Natural killer cell (primary cell): ENCODE data around the gene GCKR. TPM values are rescaled to one million over a fixed set of nuclear protein-coding genes. Genes with fewer than 3 reads are reported as not detected.
A peak's percentile ranks its signal among the peaks of the same experiment; 100 is the strongest.

ENCODE experiments used
- ATAC-seq, 3 donors: fragments of 150-1000 bp in 2 of 3; fragments of 200-7000 bp in 1 of 3; cut with Tn5 transposase; 1 replicate in 1 of 3; 2 replicates in 2 of 3; pipeline ENCODE4 v1.10.0; 2021; ENCODE audit warnings: mild to moderate bottlenecking in 2 of 3, moderate library complexity in 2 of 3
- DNase-seq, 2 donors: peaks; one replicate each; pipeline versions ENCODE4 v3.0.0 to v3.0.0-alpha.2; 2013 to 2021; ENCODE audit warnings: mixed read lengths in 1 of 2
- H3K27ac ChIP-seq: one replicate; pipeline ENCODE4 v1.5.1; 2013; ENCODE audit warnings: mild to moderate bottlenecking, low read length
- H3K27me3 ChIP-seq: one replicate; pipeline ENCODE4 v1.6.1; 2013; ENCODE audit warnings: low read length; ENCODE audit not compliant: control insufficient read depth, insufficient read depth
- H3K36me3 ChIP-seq: one replicate; pipeline ENCODE4 v1.6.1; 2013; ENCODE audit warnings: low read length; ENCODE audit not compliant: control insufficient read depth, insufficient read depth
- H3K4me1 ChIP-seq: one replicate; pipeline ENCODE4 v1.6.1; 2013; ENCODE audit warnings: low read length; ENCODE audit not compliant: control insufficient read depth, insufficient read depth
- H3K4me3 ChIP-seq: one replicate; pipeline ENCODE4 v1.5.1; 2013; ENCODE audit warnings: low read length
- H3K9me3 ChIP-seq: one replicate; pipeline ENCODE4 v1.6.1; 2013; ENCODE audit warnings: low read length; ENCODE audit not compliant: control insufficient read depth, insufficient read depth
- H3K27ac Mint-ChIP-seq, 2 donors: one replicate each; pipeline ENCODE4 v1.8.0; 2022; ENCODE audit warnings: mild to moderate bottlenecking in 2 of 2, mixed read lengths in 2 of 2, moderate library complexity in 1 of 2
- H3K27me3 Mint-ChIP-seq, 2 donors: one replicate each; pipeline ENCODE4 v1.8.0; 2022; ENCODE audit warnings: low read depth in 2 of 2, mixed read lengths in 2 of 2
- H3K36me3 Mint-ChIP-seq: one replicate; pipeline ENCODE4 v1.8.0; 2022; ENCODE audit warnings: mixed read lengths
- H3K4me1 Mint-ChIP-seq, 2 donors: one replicate each; pipeline ENCODE4 v1.8.0; 2022; ENCODE audit warnings: mixed read lengths in 2 of 2
- H3K4me3 Mint-ChIP-seq: one replicate; pipeline ENCODE4 v1.8.0; 2022; ENCODE audit warnings: mild to moderate bottlenecking, moderate library complexity, mixed read lengths
- H3K9me3 Mint-ChIP-seq, 2 donors: one replicate each; pipeline ENCODE4 v1.8.0; 2022; ENCODE audit warnings: mixed read lengths in 2 of 2
- WGBS: methylation state at CpG from one replicate; pipeline ENCODE4 v1.1.7; 2013; ENCODE audit warnings: missing lambda C conversion rate; ENCODE audit not compliant: insufficient coverage; 5-methylcytosine and 5-hydroxymethylcytosine counted together
- intact Hi-C: fragments of 100-400 bp; cut with micrococcal nuclease; formaldehyde crosslinking; loops from one replicate; pipeline ENCODE4 v1.14.2; 2022
- total RNA-seq, 4 donors: library from RNA; stranded (reverse); fragments of 120-200 nt in 1 of 4; gene quantifications; one replicate each; pipeline versions ENCODE4 v1.2.3 to v1.2.4, GENCODE V29; 2013 to 2022
- TF ChIP-seq, protein P1 (sequence below): fragments of 200-600 bp; IDR thresholded peaks from one replicate; pipeline ENCODE4 v1.8.0; 2022; ENCODE audit warnings: antibody characterized with exemption

Gene GCKR
- not detected for total RNA-seq
- total RNA-seq (2013) = not detected

DNA sequence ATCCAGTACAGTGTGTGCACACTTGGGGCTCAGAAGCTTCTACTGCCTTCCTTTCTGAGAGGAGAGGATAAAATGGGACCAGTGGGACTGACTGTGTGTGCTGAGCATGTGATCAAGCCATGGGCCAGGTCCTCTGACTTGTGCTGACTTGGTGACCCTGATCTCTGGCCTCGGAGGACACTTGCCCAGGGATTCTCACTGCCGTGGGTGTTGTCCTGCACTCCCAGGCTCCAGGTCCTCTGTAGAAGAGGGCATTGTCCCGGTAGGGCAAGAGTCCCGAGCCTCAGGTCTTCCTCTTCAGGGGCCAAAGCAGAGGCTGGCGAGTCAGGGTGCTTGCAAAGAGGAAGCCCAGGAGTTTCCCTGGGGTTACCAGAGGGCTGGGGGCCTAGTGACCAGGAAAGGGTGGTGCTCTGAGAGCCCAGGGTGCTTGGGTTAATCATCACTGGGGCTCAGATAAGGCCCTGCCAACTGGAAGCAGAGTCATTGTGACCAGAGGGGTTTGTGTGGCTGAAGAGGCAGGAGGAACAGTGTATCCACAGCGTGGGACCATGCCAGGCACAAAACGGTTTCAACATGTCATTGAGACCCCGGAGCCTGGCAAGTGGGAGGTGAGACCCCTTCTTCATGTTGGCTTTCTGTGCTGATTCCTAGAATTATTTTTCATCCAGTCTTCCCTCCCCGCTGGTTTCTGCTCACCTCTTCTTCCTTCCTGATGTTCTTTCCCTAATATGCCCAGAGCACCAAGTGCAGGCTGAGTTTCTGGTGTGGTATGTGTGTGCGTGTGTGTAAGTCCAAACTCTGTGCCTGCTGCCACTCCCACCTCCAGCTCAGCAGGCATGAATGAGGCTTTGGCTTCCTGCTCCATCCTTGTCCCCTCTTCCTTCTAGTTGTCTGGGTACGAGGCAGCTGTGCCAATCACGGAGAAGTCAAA, at the start of gene GCKR:
Gene GCKR, plus strand, starts transcription at position 483 of the 931 bp plus-strand sequence. Its CDS starts 66 bp downstream, at position 549.
- no peak for DNase-seq
- TF ChIP-seq, protein P1, sequence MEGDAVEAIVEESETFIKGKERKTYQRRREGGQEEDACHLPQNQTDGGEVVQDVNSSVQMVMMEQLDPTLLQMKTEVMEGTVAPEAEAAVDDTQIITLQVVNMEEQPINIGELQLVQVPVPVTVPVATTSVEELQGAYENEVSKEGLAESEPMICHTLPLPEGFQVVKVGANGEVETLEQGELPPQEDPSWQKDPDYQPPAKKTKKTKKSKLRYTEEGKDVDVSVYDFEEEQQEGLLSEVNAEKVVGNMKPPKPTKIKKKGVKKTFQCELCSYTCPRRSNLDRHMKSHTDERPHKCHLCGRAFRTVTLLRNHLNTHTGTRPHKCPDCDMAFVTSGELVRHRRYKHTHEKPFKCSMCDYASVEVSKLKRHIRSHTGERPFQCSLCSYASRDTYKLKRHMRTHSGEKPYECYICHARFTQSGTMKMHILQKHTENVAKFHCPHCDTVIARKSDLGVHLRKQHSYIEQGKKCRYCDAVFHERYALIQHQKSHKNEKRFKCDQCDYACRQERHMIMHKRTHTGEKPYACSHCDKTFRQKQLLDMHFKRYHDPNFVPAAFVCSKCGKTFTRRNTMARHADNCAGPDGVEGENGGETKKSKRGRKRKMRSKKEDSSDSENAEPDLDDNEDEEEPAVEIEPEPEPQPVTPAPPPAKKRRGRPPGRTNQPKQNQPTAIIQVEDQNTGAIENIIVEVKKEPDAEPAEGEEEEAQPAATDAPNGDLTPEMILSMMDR = no peak
- H3K4me3 ChIP-seq = no peak within 1 kb of the TSS
- peak in 1 of 3 donors; percentile 24 for ATAC-seq
- H3K4me1 Mint-ChIP-seq = peaks cover 7 to 9% of the 10 kb centered on the region in 2 donors
- no peaks in the 10 kb centered on the region for H3K36me3 Mint-ChIP-seq
- H3K36me3 ChIP-seq = no peaks in the 10 kb centered on the region
- H3K27ac Mint-ChIP-seq = peak within 1 kb of the TSS in 1 of 2 donors; percentile 65
- peaks cover 34% of the 10 kb centered on the region for H3K27me3 ChIP-seq
- H3K9me3 Mint-ChIP-seq = no peaks in the 10 kb centered on the region
- peak within 1 kb of the TSS; percentile 83 for H3K4me3 Mint-ChIP-seq
- intact Hi-C loops = no loop called here
- H3K27me3 Mint-ChIP-seq = peaks cover 53 to 68% of the 10 kb centered on the region in 2 donors
- no peak within 1 kb of the TSS for H3K27ac ChIP-seq
- no peaks in the 10 kb centered on the region for H3K9me3 ChIP-seq
- H3K4me1 ChIP-seq = peaks cover 11% of the 10 kb centered on the region
- WGBS = 73% methylated on average over 12 of the region's 12 CpGs

GRCh38 chr2:27448381-27448780, 48.3 kb upstream of the GCKR start:
- Mint-ChIP-seq H3K27ac (no peak overlapping the region), H3K4me3 (no peak overlapping the region), H3K36me3 (no peaks in the 10 kb centered on the region), H3K27me3 (no peaks in the 10 kb centered on the region), H3K9me3 (no peaks in the 10 kb centered on the region), H3K4me1 (no peaks in the 10 kb centered on the region)
- intact Hi-C loops = no loop called here
- DNase-seq = no peak
- peaks cover 23% of the 10 kb centered on the region for H3K36me3 ChIP-seq
- no peak overlapping the region for H3K4me3 ChIP-seq
- H3K27ac ChIP-seq = no peak overlapping the region
- no peaks in the 10 kb centered on the region for H3K4me1 ChIP-seq
- H3K27me3 ChIP-seq = no peaks in the 10 kb centered on the region
- TF ChIP-seq, protein P1 = no peak
- 100% methylated on average over 3 of the region's 3 CpGs for WGBS
- H3K9me3 ChIP-seq = no peaks in the 10 kb centered on the region
- no peak for ATAC-seq

DNA sequence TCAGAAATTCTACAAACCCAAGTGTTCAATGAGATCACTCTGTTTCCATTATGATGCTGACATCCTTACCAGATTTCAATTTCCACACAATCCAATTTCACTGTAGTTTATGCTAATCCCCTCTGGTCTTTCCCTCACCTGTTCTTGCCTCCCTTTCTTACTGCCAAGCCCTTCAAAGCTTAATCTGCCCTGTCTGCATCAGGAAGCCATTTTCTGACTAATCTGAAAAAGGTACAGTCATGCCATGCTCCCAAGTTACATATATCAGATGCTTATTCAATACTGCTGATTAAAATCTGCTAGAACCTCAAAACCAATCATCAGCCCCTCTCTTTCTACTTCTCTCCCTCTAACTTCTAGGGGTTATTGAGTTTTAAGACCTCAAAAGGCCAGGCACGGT, 45.5 kb upstream of the GCKR start:
- Mint-ChIP-seq H3K27me3 (no peaks in the 10 kb centered on the region), H3K9me3 (no peaks in the 10 kb centered on the region), H3K4me3 (no peak overlapping the region), H3K36me3 (peaks cover 7% of the 10 kb centered on the region), H3K27ac (no peak overlapping the region), H3K4me1 (no peaks in the 10 kb centered on the region)
- H3K4me3 ChIP-seq = no peak overlapping the region
- DNase-seq (no peak), ATAC-seq (no peak)
- H3K4me1 ChIP-seq = no peaks in the 10 kb centered on the region
- no peaks in the 10 kb centered on the region for H3K27me3 ChIP-seq
- no peaks in the 10 kb centered on the region for H3K9me3 ChIP-seq
- H3K27ac ChIP-seq = no peak overlapping the region
- TF ChIP-seq, protein P1 = no peak
- intact Hi-C loops = no loop called here
- WGBS = 94% methylated on average over 1 of the region's 1 CpG
- H3K36me3 ChIP-seq = peaks cover 30% of the 10 kb centered on the region
